Stimulated activated naive CD8-positive, alpha-beta T cell treated with anti-CD3 and anti-CD28 coated beads, Interleukin-15, Interleukin-2, amounts not matched to agents 100 ng/mL and 50 ng/mL, for 24 hours (primary cell): Measurements from ENCODE around the gene FGF22.
"Not testable (repeated sequence)": the region's sequence is repeated elsewhere in the genome, so short reads cannot be mapped to it uniquely, and the experiment has no call there.

Experiments
- H3K27ac Mint-ChIP-seq: one replicate; pipeline ENCODE4 v1.8.0; 2021; ENCODE audit warnings: mild to moderate bottlenecking, mixed read lengths
- H3K27me3 Mint-ChIP-seq: one replicate; pipeline ENCODE4 v1.8.0; 2021; ENCODE audit warnings: mixed read lengths
- H3K36me3 Mint-ChIP-seq: one replicate; pipeline ENCODE4 v1.8.0; 2021; ENCODE audit warnings: low read depth, mixed read lengths
- H3K4me1 Mint-ChIP-seq: one replicate; pipeline ENCODE4 v1.8.0; 2021; ENCODE audit warnings: low read depth, mixed read lengths
- H3K4me3 Mint-ChIP-seq: one replicate; pipeline ENCODE4 v1.8.0; 2021; ENCODE audit warnings: mild to moderate bottlenecking, mixed read lengths
- H3K9me3 Mint-ChIP-seq: one replicate; pipeline ENCODE4 v1.8.0; 2021; ENCODE audit warnings: mixed read lengths

Gene FGF22

DNA sequence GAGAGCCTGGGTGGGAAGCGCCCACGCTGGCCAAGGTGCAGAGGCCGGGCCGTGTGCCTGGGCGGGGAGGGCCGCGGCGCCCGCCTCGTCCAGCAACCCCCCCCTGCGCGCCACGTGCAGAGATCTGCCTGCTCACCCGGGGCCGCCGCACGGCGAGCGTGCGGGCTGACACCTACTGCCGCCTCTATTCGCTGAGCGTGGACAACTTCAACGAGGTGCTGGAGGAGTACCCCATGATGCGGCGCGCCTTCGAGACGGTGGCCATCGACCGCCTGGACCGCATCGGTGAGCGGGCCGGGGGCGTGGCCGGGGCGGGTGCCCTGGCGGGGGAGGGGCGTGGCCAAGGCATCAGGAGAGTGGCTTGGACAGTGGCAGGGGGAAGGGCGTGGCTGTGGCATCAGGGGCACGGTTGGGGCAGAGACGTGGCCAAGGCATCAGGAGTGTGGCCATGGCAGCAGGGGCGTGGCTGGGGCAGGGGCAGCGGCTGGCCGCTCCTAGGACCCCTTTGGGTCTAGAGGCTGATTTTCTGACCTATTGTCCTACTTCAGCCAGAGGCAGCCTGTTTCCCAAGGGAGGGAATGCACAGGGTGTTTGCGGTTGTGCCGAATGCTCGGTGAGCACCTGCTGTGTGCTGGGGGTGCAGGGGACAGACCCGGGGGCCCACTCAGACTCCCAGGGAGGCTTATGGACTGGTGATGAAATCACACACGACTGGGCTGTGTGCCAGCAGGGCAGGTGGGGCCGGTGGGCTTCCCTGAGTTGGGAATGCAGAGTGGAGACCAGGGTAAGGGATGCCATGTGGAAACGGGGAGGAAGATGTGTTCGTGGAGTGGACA lies 25.7 kb upstream of the FGF22 start:
- H3K36me3 Mint-ChIP-seq = peaks cover 13% of the 10 kb centered on the region
- H3K27ac Mint-ChIP-seq = no peak overlapping the region
- H3K4me3 Mint-ChIP-seq = no peak overlapping the region
- no peaks in the 10 kb centered on the region for H3K9me3 Mint-ChIP-seq
- H3K27me3 Mint-ChIP-seq = no peaks in the 10 kb centered on the region
- peaks cover 32% of the 10 kb centered on the region for H3K4me1 Mint-ChIP-seq

DNA sequence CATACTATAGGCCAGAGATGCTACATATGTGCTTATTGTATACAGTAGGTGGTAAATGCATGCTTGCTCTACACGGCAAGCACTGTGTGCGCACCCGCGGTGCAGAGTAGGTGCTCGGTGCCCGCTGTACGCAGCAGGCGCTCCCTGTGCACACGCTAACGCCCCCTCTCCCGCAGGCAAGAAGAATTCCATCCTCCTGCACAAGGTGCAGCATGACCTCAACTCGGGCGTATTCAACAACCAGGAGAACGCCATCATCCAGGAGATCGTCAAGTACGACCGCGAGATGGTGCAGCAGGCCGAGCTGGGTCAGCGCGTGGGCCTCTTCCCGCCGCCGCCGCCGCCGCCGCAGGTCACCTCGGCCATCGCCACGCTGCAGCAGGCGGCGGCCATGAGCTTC lies 24.1 kb upstream of the FGF22 start:
- Mint-ChIP-seq H3K9me3 (no peaks in the 10 kb centered on the region), H3K36me3 (peaks cover 13% of the 10 kb centered on the region), H3K4me1 (peaks cover 26% of the 10 kb centered on the region), H3K27ac (peak overlapping the region; percentile 49), H3K27me3 (no peaks in the 10 kb centered on the region), H3K4me3 (peak overlapping the region; percentile 37)

GRCh38 chr19:616062-616700 lies 23.5 kb upstream of the FGF22 start:
- Mint-ChIP-seq H3K36me3 (peaks cover 13% of the 10 kb centered on the region), H3K27me3 (no peaks in the 10 kb centered on the region), H3K4me1 (peaks cover 20% of the 10 kb centered on the region), H3K27ac (no peak overlapping the region), H3K4me3 (no peak overlapping the region), H3K9me3 (no peaks in the 10 kb centered on the region)

- peaks cover 13% of the 10 kb centered on the region for H3K4me1 Mint-ChIP-seq
- no peak overlapping the region for H3K4me3 Mint-ChIP-seq
- no peaks in the 10 kb centered on the region for H3K9me3 Mint-ChIP-seq
- H3K36me3 Mint-ChIP-seq = peaks cover 13% of the 10 kb centered on the region
- H3K27ac Mint-ChIP-seq = no peak overlapping the region
- no peaks in the 10 kb centered on the region for H3K27me3 Mint-ChIP-seq
Measured at GRCh38 chr19:616747-617526, 22.7 kb upstream of the FGF22 start.

GRCh38 chr19:617551-618246 lies 22.0 kb upstream of the FGF22 start:
- H3K4me3 Mint-ChIP-seq = no peak overlapping the region
- peaks cover 12% of the 10 kb centered on the region for H3K36me3 Mint-ChIP-seq
- H3K27ac Mint-ChIP-seq = no peak overlapping the region
- no peaks in the 10 kb centered on the region for H3K9me3 Mint-ChIP-seq
- H3K4me1 Mint-ChIP-seq = peaks cover 8% of the 10 kb centered on the region
- no peaks in the 10 kb centered on the region for H3K27me3 Mint-ChIP-seq

DNA sequence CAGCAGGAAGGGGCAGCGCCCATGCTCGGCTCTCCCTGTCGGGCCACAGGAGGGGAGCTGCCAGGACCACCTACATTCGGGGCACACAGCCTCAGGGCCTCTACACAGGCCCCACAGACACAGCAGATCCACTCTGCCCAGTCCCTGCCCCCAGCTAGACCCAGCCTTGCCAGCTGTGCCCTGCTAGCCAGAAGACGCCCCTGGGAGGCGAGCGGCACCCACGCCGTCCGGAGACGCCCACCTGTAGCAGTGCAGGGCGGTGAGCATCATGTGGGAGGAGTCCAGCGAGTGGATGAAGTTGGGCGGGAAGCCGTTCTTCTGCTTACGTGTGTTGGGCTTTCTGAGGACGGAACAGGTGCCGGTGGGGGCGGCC lies 21.4 kb upstream of the FGF22 start:
- Mint-ChIP-seq H3K36me3 (peaks cover 7% of the 10 kb centered on the region), H3K4me3 (no peak overlapping the region), H3K27me3 (no peaks in the 10 kb centered on the region), H3K4me1 (peaks cover 4% of the 10 kb centered on the region), H3K9me3 (no peaks in the 10 kb centered on the region), H3K27ac (no peak overlapping the region)

GRCh38 chr19:618674-619285 lies 20.9 kb upstream of the FGF22 start:
- no peak overlapping the region for H3K4me3 Mint-ChIP-seq
- no peak overlapping the region for H3K27ac Mint-ChIP-seq
- peaks cover 7% of the 10 kb centered on the region for H3K36me3 Mint-ChIP-seq

DNA sequence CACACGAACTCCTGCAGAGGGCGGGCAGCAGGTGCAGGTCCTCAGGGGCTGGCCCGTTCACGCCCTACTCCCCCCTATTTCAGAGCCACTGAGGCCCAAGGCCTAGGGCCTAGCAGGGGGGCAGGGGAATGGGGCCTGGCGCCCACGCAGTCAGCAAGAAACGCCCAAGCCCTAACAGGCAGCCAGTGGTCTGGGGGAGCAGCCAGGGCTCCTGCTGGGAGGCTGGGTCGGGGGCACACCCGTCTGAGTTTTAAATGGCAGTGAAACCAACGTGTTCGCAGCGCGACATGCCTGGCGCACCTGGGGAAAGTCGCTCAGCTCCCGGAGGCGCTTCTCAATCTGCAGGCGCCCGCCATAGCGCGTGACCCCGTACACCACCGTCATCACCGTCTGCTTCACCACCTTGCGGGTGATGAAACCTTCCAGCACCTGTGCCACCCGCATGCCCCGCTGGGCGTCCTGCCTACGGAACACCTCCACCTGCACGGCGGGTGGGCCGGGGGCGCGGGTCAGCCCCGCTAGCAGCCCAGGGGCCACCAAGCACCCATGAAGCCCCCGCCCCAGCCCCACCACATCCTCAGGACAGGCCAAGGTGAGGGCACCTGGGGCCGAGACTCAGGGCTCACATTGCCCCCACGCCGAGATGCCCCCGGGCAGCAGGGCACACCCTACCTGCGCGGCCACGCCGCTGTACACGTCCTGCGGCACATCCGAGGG lies 20.2 kb upstream of the FGF22 start:
- H3K4me1 Mint-ChIP-seq = peaks cover 4% of the 10 kb centered on the region
- H3K36me3 Mint-ChIP-seq = peaks cover 4% of the 10 kb centered on the region
- no peaks in the 10 kb centered on the region for H3K9me3 Mint-ChIP-seq
- H3K4me3 Mint-ChIP-seq = no peak overlapping the region
- H3K27ac Mint-ChIP-seq = no peak overlapping the region
- no peaks in the 10 kb centered on the region for H3K27me3 Mint-ChIP-seq

More at GRCh38 chr19:618674-619285, 20.9 kb upstream of the FGF22 start:
- no peaks in the 10 kb centered on the region for H3K9me3 Mint-ChIP-seq
- H3K27me3 Mint-ChIP-seq = no peaks in the 10 kb centered on the region
- peaks cover 4% of the 10 kb centered on the region for H3K4me1 Mint-ChIP-seq

GRCh38 chr19:620166-620862 lies 19.4 kb upstream of the FGF22 start:
- H3K27ac Mint-ChIP-seq = no peak overlapping the region
- H3K9me3 Mint-ChIP-seq = no peaks in the 10 kb centered on the region

DNA sequence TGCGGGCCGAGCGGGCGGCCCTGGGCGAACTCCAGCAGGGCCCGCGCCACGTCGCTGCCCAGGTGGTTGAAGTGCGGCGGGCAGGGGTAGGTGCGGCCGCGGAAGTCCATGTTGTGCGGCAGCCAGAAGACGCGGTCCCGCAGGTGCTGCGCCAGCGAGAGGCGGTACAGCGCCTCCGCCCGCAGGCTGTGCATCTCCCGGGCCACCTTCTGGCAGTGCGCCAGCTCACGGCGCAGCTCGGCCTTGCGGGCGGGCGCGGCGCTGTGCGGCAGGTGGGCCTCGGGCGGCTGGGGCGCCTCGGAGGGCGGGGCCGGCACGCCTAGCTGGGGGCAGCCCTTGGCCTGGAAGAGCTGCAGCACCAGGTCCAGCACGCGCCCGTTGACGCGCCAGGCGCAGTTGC lies 18.5 kb upstream of the FGF22 start:
- H3K4me3 Mint-ChIP-seq, H3K27me3 Mint-ChIP-seq, H3K27ac Mint-ChIP-seq, H3K36me3 Mint-ChIP-seq, H3K9me3 Mint-ChIP-seq, H3K4me1 Mint-ChIP-seq: not testable (repeated sequence)

More at GRCh38 chr19:620166-620862, 19.4 kb upstream of the FGF22 start:
- Mint-ChIP-seq H3K4me3 (no peak overlapping the region), H3K36me3 (peaks cover 4% of the 10 kb centered on the region), H3K4me1 (peaks cover 4% of the 10 kb centered on the region), H3K27me3 (no peaks in the 10 kb centered on the region)

- Mint-ChIP-seq H3K4me3 (no peak overlapping the region), H3K9me3 (no peaks in the 10 kb centered on the region), H3K4me1 (no peaks in the 10 kb centered on the region), H3K27me3 (no peaks in the 10 kb centered on the region), H3K36me3 (peaks cover 6% of the 10 kb centered on the region), H3K27ac (no peak overlapping the region)
Measured at GRCh38 chr19:621819-622218, 17.9 kb upstream of the FGF22 start.

DNA sequence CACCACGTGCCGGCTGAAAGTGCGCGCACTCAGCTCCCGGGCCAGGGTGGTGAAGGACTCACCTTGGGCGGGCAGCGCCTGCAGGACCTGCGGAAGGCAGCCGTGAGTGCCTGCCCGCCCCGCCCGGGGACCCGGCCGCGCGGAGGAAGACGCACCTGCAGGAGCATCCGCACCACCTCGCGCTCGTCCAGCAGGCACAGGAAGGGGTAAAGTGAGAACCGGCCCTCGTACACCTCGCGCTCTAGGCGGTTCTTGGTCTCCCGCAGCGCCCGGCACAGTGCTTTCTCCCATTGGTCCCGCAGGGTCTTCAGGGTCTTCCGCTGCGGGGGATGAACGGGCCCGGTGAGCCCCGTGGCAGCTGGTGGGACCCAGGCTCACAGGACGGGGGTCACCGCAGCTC lies 17.0 kb upstream of the FGF22 start:
- Mint-ChIP-seq H3K4me3 (no peak overlapping the region), H3K27ac (no peak overlapping the region), H3K27me3 (no peaks in the 10 kb centered on the region), H3K9me3 (no peaks in the 10 kb centered on the region), H3K4me1 (no peaks in the 10 kb centered on the region), H3K36me3 (peaks cover 8% of the 10 kb centered on the region)

GRCh38 chr19:623175-623916 lies 16.3 kb upstream of the FGF22 start:
- Mint-ChIP-seq H3K27ac (no peak overlapping the region), H3K36me3 (peaks cover 11% of the 10 kb centered on the region), H3K27me3 (no peaks in the 10 kb centered on the region), H3K4me1 (no peaks in the 10 kb centered on the region), H3K9me3 (no peaks in the 10 kb centered on the region), H3K4me3 (no peak overlapping the region)
